NB4 (cell line): ENCODE measurements around the gene H1-8.

Experiments used
- DNase-seq: peaks from one replicate; pipeline ENCODE4 v3.0.0; 2010; ENCODE audit warnings: low read depth
- H3K4me3 ChIP-seq: one replicate; pipeline ENCODE4 v1.5.1; 2011; ENCODE audit warnings: mild to moderate bottlenecking, low read depth, low read length, moderate library complexity
- MYC ChIP-seq: IDR thresholded peaks from 2 replicates; pipeline ENCODE4 v1.6.1; 2011; ENCODE audit warnings: low read depth, low read length
- POLR2A ChIP-seq: IDR thresholded peaks from 2 replicates; pipeline ENCODE4 v1.6.1; 2011; ENCODE audit warnings: mild to moderate bottlenecking; ENCODE audit not compliant: insufficient read length; ENCODE audit errors: extremely low read depth
- TF ChIP-seq, protein P1 (sequence below): IDR thresholded peaks from 2 replicates; pipeline ENCODE4 v1.6.1; 2011; ENCODE audit warnings: low read depth, low read length
- TF ChIP-seq, protein P2 (sequence below): IDR thresholded peaks from one replicate; pipeline ENCODE4 v1.5.1; 2012; ENCODE audit warnings: low read depth, low read length

The H1-8 gene

DNA sequence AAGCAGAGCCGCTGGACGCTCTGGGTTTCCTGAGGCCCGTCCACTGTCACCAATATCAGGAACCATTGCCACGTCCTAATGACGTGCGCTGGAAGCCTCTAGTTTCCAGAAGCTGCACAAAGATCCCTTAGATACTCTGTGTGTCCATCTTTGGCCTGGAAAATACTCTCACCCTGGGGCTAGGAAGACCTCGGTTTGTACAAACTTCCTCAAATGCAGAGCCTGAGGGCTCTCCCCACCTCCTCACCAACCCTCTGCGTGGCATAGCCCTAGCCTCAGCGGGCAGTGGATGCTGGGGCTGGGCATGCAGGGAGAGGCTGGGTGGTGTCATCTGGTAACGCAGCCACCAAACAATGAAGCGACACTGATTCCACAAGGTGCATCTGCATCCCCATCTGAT lies 11.3 kb upstream of the H1-8 start:
- H3K4me3 ChIP-seq: no peak overlapping the region
- no peak for DNase-seq
- TF ChIP-seq, protein P1, sequence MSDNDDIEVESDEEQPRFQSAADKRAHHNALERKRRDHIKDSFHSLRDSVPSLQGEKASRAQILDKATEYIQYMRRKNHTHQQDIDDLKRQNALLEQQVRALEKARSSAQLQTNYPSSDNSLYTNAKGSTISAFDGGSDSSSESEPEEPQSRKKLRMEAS: no peak
- TF ChIP-seq MYC (no peak), POLR2A (no peak)
- TF ChIP-seq, protein P2, sequence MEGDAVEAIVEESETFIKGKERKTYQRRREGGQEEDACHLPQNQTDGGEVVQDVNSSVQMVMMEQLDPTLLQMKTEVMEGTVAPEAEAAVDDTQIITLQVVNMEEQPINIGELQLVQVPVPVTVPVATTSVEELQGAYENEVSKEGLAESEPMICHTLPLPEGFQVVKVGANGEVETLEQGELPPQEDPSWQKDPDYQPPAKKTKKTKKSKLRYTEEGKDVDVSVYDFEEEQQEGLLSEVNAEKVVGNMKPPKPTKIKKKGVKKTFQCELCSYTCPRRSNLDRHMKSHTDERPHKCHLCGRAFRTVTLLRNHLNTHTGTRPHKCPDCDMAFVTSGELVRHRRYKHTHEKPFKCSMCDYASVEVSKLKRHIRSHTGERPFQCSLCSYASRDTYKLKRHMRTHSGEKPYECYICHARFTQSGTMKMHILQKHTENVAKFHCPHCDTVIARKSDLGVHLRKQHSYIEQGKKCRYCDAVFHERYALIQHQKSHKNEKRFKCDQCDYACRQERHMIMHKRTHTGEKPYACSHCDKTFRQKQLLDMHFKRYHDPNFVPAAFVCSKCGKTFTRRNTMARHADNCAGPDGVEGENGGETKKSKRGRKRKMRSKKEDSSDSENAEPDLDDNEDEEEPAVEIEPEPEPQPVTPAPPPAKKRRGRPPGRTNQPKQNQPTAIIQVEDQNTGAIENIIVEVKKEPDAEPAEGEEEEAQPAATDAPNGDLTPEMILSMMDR: no peak

DNA sequence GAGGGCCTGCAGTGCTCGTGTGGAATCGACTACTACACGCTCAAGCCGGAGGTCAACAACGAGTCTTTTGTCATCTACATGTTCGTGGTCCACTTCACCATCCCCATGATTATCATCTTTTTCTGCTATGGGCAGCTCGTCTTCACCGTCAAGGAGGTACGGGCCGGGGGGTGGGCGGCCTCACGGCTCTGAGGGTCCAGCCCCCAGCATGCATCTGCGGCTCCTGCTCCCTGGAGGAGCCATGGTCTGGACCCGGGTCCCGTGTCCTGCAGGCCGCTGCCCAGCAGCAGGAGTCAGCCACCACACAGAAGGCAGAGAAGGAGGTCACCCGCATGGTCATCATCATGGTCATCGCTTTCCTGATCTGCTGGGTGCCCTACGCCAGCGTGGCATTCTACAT lies 10.7 kb upstream of the H1-8 start:
- no peak overlapping the region for H3K4me3 ChIP-seq
- TF ChIP-seq, protein P1: no peak
- TF ChIP-seq POLR2A (no peak), MYC (no peak)
- TF ChIP-seq, protein P2: no peak
- DNase-seq: no peak

DNA sequence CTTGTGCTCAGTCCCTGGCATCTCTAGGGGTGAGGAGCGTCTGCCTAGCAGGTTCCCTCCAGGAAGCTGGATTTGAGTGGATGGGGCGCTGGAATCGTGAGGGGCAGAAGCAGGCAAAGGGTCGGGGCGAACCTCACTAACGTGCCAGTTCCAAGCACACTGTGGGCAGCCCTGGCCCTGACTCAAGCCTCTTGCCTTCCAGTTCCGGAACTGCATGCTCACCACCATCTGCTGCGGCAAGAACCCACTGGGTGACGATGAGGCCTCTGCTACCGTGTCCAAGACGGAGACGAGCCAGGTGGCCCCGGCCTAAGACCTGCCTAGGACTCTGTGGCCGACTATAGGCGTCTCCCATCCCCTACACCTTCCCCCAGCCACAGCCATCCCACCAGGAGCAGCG lies 9.6 kb upstream of the H1-8 start:
- no peak for DNase-seq
- H3K4me3 ChIP-seq: no peak overlapping the region
- TF ChIP-seq, protein P1: no peak
- TF ChIP-seq, protein P2: no peak
- TF ChIP-seq POLR2A (no peak), MYC (no peak)

DNA sequence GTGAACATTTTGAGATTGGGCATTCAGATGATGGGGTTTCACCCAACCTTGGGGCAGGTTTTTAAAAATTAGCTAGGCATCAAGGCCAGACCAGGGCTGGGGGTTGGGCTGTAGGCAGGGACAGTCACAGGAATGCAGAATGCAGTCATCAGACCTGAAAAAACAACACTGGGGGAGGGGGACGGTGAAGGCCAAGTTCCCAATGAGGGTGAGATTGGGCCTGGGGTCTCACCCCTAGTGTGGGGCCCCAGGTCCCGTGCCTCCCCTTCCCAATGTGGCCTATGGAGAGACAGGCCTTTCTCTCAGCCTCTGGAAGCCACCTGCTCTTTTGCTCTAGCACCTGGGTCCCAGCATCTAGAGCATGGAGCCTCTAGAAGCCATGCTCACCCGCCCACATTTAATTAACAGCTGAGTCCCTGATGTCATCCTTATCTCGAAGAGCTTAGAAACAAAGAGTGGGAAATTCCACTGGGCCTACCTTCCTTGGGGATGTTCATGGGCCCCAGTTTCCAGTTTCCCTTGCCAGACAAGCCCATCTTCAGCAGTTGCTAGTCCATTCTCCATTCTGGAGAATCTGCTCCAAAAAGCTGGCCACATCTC lies 8.4 kb upstream of the H1-8 start:
- TF ChIP-seq, protein P1: no peak
- TF ChIP-seq MYC (no peak), POLR2A (no peak)
- TF ChIP-seq, protein P2: no peak
- H3K4me3 ChIP-seq: no peak overlapping the region
- no peak for DNase-seq

DNA sequence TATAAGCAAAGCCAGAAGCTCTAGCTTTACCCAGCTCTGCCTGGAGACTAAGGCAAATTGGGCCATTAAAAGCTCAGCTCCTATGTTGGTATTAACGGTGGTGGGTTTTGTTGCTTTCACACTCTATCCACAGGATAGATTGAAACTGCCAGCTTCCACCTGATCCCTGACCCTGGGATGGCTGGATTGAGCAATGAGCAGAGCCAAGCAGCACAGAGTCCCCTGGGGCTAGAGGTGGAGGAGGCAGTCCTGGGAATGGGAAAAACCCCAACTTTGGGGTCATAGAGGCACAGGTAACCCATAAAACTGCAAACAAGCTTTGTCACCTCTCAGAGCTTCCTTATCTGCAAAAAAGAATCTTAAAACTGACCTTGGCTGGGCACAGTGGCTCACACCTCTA lies 7.9 kb upstream of the H1-8 start:
- TF ChIP-seq, protein P1: no peak
- no peak for DNase-seq

DNA sequence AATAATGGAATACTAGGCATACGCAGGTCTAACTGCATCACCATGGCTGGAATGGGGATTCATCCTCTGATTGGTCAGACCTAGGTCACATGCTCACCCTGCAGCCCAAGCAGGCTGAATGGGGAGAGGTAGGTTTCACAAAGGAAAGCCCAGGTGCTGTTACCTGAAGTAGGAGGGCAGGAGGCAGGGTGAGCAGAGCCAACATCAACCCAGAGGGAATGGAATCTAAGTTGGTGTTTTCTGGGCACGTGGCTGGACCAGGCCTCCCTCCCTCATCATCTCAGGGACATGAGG lies 6.7 kb upstream of the H1-8 start:
- DNase-seq: no peak
- H3K4me3 ChIP-seq: no peak overlapping the region
- TF ChIP-seq, protein P2: no peak
- TF ChIP-seq, protein P1: no peak
- no peak for TF ChIP-seq POLR2A
- TF ChIP-seq MYC: no peak

More for the DNA sequence above, 7.9 kb upstream of the H1-8 start:
- no peak overlapping the region for H3K4me3 ChIP-seq
